Hematopoietic multipotent progenitor cell treated with erythropoietin and hydrocortisone succinate and interleukin-3 and kit ligand, for 15 days (in vitro differentiated cells): ENCODE measurements around the gene SERPINE3.

Source experiments
- DNase-seq: peaks from one replicate; pipeline ENCODE4 v3.0.0-alpha.2; 2015; ENCODE audit warnings: low spot score

SERPINE3 gene

GRCh38 chr13:51363625-51364024 lies 24.1 kb downstream of the SERPINE3 start:
- no peak for DNase-seq

GRCh38 chr13:51364404-51365008 lies 25.0 kb downstream of the SERPINE3 start:
- DNase-seq = no peak

GRCh38 chr13:51370116-51370515 lies 30.6 kb downstream of the SERPINE3 start:
- no peak for DNase-seq

- no peak for DNase-seq
These were observed 31.3 kb downstream of the SERPINE3 start for GRCh38 chr13:51370811-51371210.

- DNase-seq = no peak
These were observed 32.4 kb downstream of the SERPINE3 start for GRCh38 chr13:51371768-51372399.

- no peak for DNase-seq
These were observed 34.0 kb downstream of the SERPINE3 start for GRCh38 chr13:51373451-51373850.

- no peak for DNase-seq
These were observed 40.8 kb downstream of the SERPINE3 start for GRCh38 chr13:51380269-51380668.

- no peak for DNase-seq
These were observed 45.6 kb downstream of the SERPINE3 start for GRCh38 chr13:51385114-51385513.

GRCh38 chr13:51394724-51395123 lies 55.2 kb downstream of the SERPINE3 start:
- no peak for DNase-seq

- DNase-seq = no peak
These were observed 56.9 kb downstream of the SERPINE3 start for GRCh38 chr13:51396352-51396751.

GRCh38 chr13:51397262-51397941 lies 57.9 kb downstream of the SERPINE3 start:
- DNase-seq = no peak

GRCh38 chr13:51405176-51405575 lies 65.7 kb downstream of the SERPINE3 start:
- no peak for DNase-seq

- DNase-seq = no peak
These were observed 72.9 kb downstream of the SERPINE3 start for GRCh38 chr13:51412431-51412830.
